Measurements from ENCODE around the gene PDPR. TPM values are rescaled to one million over a fixed set of nuclear protein-coding genes. Genes with fewer than 3 reads are reported as not detected.
"Not testable (repeated sequence)": the region's sequence is repeated elsewhere in the genome, so short reads cannot be mapped to it uniquely, and the experiment has no call there.

PDPR gene
- total RNA-seq = 10 to 100 TPM; 17.2 to 50.4 TPM

GRCh38 chr16:70113982-70114826 is at the start of gene PDPR:
TSS of gene PDPR (plus strand) at chr16:70114332. CDS start at chr16:70120493, 6,161 bp downstream.
- H3K4me3 ChIP-seq = peak within 1 kb of the TSS; percentile 53 to 58
- TF ChIP-seq POLR2AphosphoS5 (IDR thresholded peaks at IDR 0.05) (peak; percentile 87), POLR2A (IDR thresholded peaks at IDR 0.05) (peak; percentile 64)
- H3K9me3 ChIP-seq; intact Hi-C loops (cut with DNase I); H3K4me1 ChIP-seq (replicated peaks); H3K27me3 ChIP-seq (replicated peaks; ENCODE audit: insufficient read depth); H3K36me3 ChIP-seq: not testable (repeated sequence)
- peak within 1 kb of the TSS; percentile 79 to 80 for H3K27ac ChIP-seq
- under 1% methylated on average over 67 of the region's 88 CpGs for WGBS
- peak; percentile 89 for DNase-seq (ENCODE audit: low spot score)

GRCh38 chr16:70064841-70065370 is 49.2 kb upstream of the PDPR start:
- H3K27me3 ChIP-seq (replicated peaks; ENCODE audit: insufficient read depth); H3K4me1 ChIP-seq (replicated peaks); intact Hi-C loops (cut with DNase I); H3K36me3 ChIP-seq; H3K9me3 ChIP-seq: not testable (repeated sequence)
- Histone ChIP-seq H3K4me3 (peak overlapping the region; percentile 59 to 80), H3K27ac (peak overlapping the region; percentile 88 to 91)
- peak; percentile 50 for DNase-seq (ENCODE audit: low spot score)
- WGBS = 2% methylated on average over 22 of the region's 22 CpGs
- peak in 1 of 4 experiments; percentile 26 for TF ChIP-seq CTCF (IDR thresholded peaks at IDR 0.05)
- peak; percentile 4 for TF ChIP-seq POLR2AphosphoS5 (IDR thresholded peaks at IDR 0.05)
- peak; percentile 38 for TF ChIP-seq POLR2A (IDR thresholded peaks at IDR 0.05)

GRCh38 chr16:70065376-70065745 is 48.8 kb upstream of the PDPR start:
- H3K9me3 ChIP-seq; H3K36me3 ChIP-seq; H3K4me1 ChIP-seq (replicated peaks); H3K27me3 ChIP-seq (replicated peaks; ENCODE audit: insufficient read depth); intact Hi-C loops (cut with DNase I); DNase-seq (ENCODE audit: low spot score): not testable (repeated sequence)
- 0% methylated on average over 27 of the region's 40 CpGs for WGBS
- peak overlapping the region; percentile 59 to 80 for H3K4me3 ChIP-seq
- peak overlapping the region; percentile 88 to 91 for H3K27ac ChIP-seq

DNA sequence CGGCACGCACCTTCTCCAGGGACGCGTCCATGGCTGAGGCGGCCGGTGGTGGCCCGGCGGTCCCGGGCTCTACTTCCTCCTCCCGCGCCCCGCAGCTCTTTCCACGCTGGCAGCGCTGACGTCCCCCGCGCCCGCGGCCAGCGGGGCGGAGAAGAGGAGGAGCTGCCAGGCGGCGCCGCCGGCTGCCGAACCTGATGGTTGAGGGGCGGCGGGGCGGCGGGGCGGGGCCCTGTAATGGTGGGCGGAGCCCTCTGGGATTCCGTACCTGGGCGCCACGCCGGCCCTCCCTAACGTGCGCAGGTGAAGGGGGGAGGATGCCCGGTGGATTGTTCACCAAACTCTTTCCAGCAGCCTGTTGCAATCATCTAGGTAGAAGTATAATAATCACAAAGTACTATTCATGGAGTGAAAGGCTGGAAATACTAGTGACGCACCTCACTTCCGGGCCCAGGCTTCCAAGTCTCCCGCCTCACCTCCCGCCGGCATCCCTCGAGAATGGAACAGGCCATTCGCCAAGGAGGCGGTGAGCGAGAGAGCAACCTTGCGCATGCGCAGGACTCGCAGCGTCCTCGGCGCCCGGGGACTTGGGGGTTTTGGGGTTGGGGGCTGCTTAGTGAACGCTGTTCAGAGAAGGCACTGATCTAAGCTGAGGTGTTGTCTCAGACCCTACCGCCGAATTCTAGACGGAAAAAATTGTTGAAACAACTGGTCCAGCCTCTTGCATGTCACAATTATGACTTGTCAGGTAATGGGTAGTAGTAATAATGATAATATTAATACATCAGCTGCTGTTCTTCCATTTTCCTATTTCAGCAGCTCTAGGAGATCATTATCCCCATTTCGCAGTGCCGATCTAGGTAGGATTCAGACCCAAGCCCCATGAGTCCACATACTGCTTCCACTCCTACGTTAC is 48.1 kb upstream of the PDPR start:
- peak overlapping the region; percentile 88 to 91 for H3K27ac ChIP-seq
- H3K36me3 ChIP-seq; intact Hi-C loops (cut with DNase I); H3K4me1 ChIP-seq (replicated peaks); H3K27me3 ChIP-seq (replicated peaks; ENCODE audit: insufficient read depth); H3K9me3 ChIP-seq: not testable (repeated sequence)
- under 1% methylated on average over 33 of the region's 62 CpGs for WGBS
- peak overlapping the region; percentile 59 to 80 for H3K4me3 ChIP-seq
- DNase-seq (ENCODE audit: low spot score) = peak; percentile 91
- TF ChIP-seq POLR2A (IDR thresholded peaks at IDR 0.05) = peak; percentile 92
- peak; percentile 59 for TF ChIP-seq POLR2AphosphoS5 (IDR thresholded peaks at IDR 0.05)

DNA sequence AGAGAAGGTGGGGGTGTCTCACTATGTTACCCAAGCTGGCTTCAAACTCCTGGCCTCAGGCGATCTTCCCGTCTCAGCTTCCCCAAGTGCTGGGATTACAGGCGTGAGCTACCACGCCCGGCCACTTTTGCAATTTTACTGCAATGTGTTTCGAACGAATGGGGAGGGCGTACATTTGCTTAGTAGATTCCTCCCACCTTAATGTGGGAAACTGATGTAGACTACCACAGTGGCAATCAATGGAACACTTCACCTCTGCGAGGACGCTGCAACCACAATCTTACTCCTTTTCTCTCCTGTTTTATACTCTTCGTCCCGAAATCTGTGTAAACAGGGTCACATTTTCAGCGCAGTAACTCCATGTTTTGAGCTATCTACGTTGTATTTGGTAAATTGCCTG is 47.4 kb upstream of the PDPR start:
- H3K36me3 ChIP-seq; H3K9me3 ChIP-seq; intact Hi-C loops (cut with DNase I); H3K27me3 ChIP-seq (replicated peaks; ENCODE audit: insufficient read depth); H3K27ac ChIP-seq; DNase-seq (ENCODE audit: low spot score); H3K4me1 ChIP-seq (replicated peaks): not testable (repeated sequence)
- peak overlapping the region; percentile 59 to 80 for H3K4me3 ChIP-seq
- 15% methylated on average over 14 of the region's 14 CpGs for WGBS

DNA sequence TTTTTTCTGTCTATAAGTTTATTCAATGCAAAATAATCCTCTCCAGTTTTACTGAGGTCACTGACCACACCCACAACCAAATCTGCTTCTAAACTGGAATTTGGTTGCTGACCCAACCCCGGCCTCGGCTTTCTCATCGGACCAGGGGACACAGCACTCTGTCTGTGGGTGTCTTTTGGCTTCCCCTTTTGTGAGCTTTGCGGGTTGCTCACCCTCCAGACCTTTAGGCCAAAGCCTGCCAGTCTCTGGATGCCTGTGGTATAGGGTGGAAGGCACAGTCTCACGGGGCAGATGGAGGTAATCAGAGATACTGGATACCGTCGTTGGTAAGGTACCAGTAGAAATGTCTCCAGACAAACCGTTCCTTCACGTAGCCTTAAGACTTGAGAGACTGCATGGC is 35.1 kb upstream of the PDPR start:
- DNase-seq (ENCODE audit: low spot score); H3K36me3 ChIP-seq; H3K9me3 ChIP-seq; intact Hi-C loops (cut with DNase I); H3K27ac ChIP-seq; H3K4me3 ChIP-seq; H3K4me1 ChIP-seq (replicated peaks); H3K27me3 ChIP-seq (replicated peaks; ENCODE audit: insufficient read depth): not testable (repeated sequence)
- WGBS = 91% methylated on average over 9 of the region's 9 CpGs

GRCh38 chr16:70081219-70081618 is 32.9 kb upstream of the PDPR start:
- WGBS = 77% methylated on average over 7 of the region's 7 CpGs
- H3K9me3 ChIP-seq; H3K27ac ChIP-seq; DNase-seq (ENCODE audit: low spot score); intact Hi-C loops (cut with DNase I); H3K4me1 ChIP-seq (replicated peaks); H3K27me3 ChIP-seq (replicated peaks; ENCODE audit: insufficient read depth); H3K36me3 ChIP-seq; H3K4me3 ChIP-seq: not testable (repeated sequence)

GRCh38 chr16:70083931-70084330 is 30.2 kb upstream of the PDPR start:
- H3K27ac ChIP-seq; DNase-seq (ENCODE audit: low spot score); intact Hi-C loops (cut with DNase I); H3K27me3 ChIP-seq (replicated peaks; ENCODE audit: insufficient read depth); H3K36me3 ChIP-seq; H3K4me1 ChIP-seq (replicated peaks); H3K4me3 ChIP-seq; H3K9me3 ChIP-seq: not testable (repeated sequence)
- 89% methylated on average over 4 of the region's 4 CpGs for WGBS

DNA sequence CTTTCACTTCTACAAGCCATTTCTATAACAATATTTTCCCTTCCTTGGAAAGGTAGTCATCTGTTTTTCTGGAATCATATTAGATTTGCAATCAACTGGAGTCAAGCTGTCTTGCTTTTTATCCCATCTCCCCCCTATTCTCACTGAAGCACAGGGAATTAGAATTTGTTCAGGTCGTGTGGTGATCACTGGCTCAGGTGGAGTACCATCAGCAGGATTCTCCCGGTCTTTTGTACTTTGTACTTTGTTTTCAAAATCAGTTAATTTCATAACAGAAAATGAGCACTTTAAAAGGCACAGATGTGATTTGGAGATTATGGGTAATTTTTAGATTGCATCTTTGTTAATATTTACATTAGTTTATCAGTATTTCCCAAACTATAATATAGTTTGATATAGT is 26.0 kb upstream of the PDPR start:
- H3K4me1 ChIP-seq (replicated peaks); H3K27me3 ChIP-seq (replicated peaks; ENCODE audit: insufficient read depth); intact Hi-C loops (cut with DNase I); H3K27ac ChIP-seq; H3K4me3 ChIP-seq; H3K9me3 ChIP-seq; H3K36me3 ChIP-seq; DNase-seq (ENCODE audit: low spot score): not testable (repeated sequence)
- 61% methylated on average over 2 of the region's 2 CpGs for WGBS

DNA sequence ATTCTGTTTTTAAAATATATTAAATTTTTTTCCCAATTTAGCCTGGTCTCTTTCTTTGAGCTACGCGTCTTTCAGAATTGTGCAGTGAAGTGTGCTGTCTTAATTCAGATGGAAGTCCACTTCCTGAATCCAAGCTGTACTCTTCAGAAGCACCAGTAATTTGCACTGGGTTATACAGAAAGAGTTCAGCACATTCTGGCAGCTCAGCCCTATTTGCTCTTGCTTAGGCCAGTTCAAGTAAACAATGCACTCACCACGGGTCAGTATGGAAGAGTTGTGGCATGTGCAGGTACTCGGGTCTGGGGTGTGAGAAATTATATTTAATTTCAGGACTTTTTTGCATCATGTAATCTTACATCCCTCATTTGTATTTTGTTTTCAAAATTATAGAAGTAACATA is 25.3 kb upstream of the PDPR start:
- no CpG with 5 or more reads among the region's 4 CpGs for WGBS
- H3K36me3 ChIP-seq; H3K27ac ChIP-seq; H3K9me3 ChIP-seq; DNase-seq (ENCODE audit: low spot score); intact Hi-C loops (cut with DNase I); H3K27me3 ChIP-seq (replicated peaks; ENCODE audit: insufficient read depth); H3K4me1 ChIP-seq (replicated peaks); H3K4me3 ChIP-seq: not testable (repeated sequence)
